ENCODE data around the gene PLXNB1. TPM values are rescaled to one million over a fixed set of nuclear protein-coding genes. Genes with fewer than 3 reads are reported as not detected.

PLXNB1 gene
- total and polyA plus RNA-seq, 2 of the 13 experiments (the other 11 are each of a cell fraction or from before 2014, with no cell fraction given) = 86.0 to 143 TPM

DNA sequence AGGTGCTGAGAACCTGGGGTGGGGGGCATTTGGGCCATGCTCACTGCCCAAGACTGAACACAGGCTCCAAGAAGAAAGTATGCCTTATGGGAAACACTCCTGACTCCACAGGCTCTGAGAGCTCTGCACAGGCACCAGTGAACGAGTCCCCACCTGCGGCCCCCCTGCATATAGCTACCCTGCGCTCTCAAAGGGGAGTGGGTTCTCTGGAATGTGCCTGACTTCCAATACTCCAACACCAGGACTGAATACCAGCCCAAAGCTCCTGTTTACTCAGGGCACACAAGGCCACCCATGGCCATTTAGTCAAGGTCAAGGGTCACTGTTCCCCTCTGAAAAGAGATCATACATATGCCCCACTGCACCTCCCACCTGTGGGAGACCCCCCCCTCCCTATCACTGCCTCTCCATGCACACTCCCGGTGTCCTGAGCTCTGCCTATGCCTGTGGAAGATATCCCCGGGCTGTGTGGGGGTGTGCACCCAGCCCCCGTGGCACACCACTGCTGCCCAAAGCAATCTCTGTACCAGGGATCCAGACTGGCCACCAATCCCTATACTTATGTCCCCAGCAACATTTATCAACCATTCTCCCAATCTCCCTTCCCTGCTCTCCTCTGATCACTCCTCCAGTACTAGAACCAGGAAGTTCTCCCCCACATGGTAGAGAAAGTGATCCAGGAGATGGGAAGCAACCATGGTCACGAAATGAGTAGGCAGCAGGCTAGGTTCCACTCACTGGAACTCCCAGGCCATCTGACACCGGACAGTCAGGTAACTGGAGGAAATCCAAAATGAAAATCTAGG is 1.5 kb upstream of the PLXNB1 start (continued):
- TF ChIP-seq HES4 (CRISPR knock-in tag; IDR thresholded peaks at IDR 0.05; ENCODE audit: borderline replicate concordance) (no peak), RELA (CRISPR knock-in tag; IDR thresholded peaks at IDR 0.05) (no peak), BRD4 (CRISPR knock-in tag; IDR thresholded peaks at IDR 0.05) (no peak), KAT2B (IDR thresholded peaks at IDR 0.05; ENCODE audit: borderline replicate concordance, low read depth, low read length) (no peak), ZNF619 (CRISPR knock-in tag; IDR thresholded peaks at IDR 0.05) (no peak), HMGA1 (CRISPR knock-in tag; conservative IDR thresholded peaks at IDR 0.05) (no peak), ZNF550 (CRISPR knock-in tag; IDR thresholded peaks at IDR 0.05; ENCODE audit: borderline replicate concordance) (no peak), ZKSCAN5 (CRISPR knock-in tag; IDR thresholded peaks at IDR 0.05) (no peak), ZNF607 (CRISPR knock-in tag; IDR thresholded peaks at IDR 0.05; ENCODE audit: borderline replicate concordance) (no peak), ZNF234 (CRISPR knock-in tag; conservative IDR thresholded peaks at IDR 0.05) (no peak), PRMT3 (CRISPR knock-in tag; IDR thresholded peaks at IDR 0.05; ENCODE audit: borderline replicate concordance, low read depth) (no peak), ZNF292 (CRISPR knock-in tag; IDR thresholded peaks at IDR 0.05; ENCODE audit: borderline replicate concordance, low read depth) (no peak), SMYD3 (CRISPR knock-in tag; IDR thresholded peaks at IDR 0.05) (no peak), NBN (conservative IDR thresholded peaks at IDR 0.05) (no peak), SKI (IDR thresholded peaks at IDR 0.05; ENCODE audit: partially characterized antibody) (no peak), MYNN (CRISPR knock-in tag; IDR thresholded peaks at IDR 0.05; ENCODE audit: low read depth) (no peak), CEBPB (IDR thresholded peaks at IDR 0.05; ENCODE audit: borderline replicate concordance, low read depth, low read length) (no peak), RFXANK (CRISPR knock-in tag; IDR thresholded peaks at IDR 0.05) (no peak), PTBP1 (IDR thresholded peaks at IDR 0.05; ENCODE audit: low read depth, low read length, poor library complexity, severe bottlenecking) (no peak), THAP9 (CRISPR knock-in tag; IDR thresholded peaks at IDR 0.05; ENCODE audit: borderline replicate concordance) (no peak), TMF1 (CRISPR knock-in tag; IDR thresholded peaks at IDR 0.05; ENCODE audit: low read depth) (no peak), MAFF (IDR thresholded peaks at IDR 0.05; ENCODE audit: low read depth, low read length) (no peak), ERF (CRISPR knock-in tag; IDR thresholded peaks at IDR 0.05) (peak; percentile 36; the same call in 1 of the 2 replicates), PITX1 (CRISPR knock-in tag; IDR thresholded peaks at IDR 0.05) (peak; percentile 90), ZNF572 (CRISPR knock-in tag; IDR thresholded peaks at IDR 0.05) (no peak), ZNF138 (CRISPR knock-in tag; IDR thresholded peaks at IDR 0.05; ENCODE audit: low read depth) (no peak)
- TF ChIP-seq, protein P1, sequence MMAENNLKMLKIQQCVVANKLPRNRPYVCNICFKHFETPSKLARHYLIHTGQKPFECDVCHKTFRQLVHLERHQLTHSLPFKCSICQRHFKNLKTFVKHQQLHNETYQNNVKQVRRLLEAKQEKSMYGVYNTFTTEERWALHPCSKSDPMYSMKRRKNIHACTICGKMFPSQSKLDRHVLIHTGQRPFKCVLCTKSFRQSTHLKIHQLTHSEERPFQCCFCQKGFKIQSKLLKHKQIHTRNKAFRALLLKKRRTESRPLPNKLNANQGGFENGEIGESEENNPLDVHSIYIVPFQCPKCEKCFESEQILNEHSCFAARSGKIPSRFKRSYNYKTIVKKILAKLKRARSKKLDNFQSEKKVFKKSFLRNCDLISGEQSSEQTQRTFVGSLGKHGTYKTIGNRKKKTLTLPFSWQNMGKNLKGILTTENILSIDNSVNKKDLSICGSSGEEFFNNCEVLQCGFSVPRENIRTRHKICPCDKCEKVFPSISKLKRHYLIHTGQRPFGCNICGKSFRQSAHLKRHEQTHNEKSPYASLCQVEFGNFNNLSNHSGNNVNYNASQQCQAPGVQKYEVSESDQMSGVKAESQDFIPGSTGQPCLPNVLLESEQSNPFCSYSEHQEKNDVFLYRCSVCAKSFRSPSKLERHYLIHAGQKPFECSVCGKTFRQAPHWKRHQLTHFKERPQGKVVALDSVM (CRISPR knock-in tag; IDR thresholded peaks at IDR 0.05) = no peak

Data from HepG2 (cell line).